OCI-LY7 (cell line): ENCODE measurements around the gene CNTNAP4. TPM values are rescaled to one million over a fixed set of nuclear protein-coding genes. Genes with fewer than 3 reads are reported as not detected.

Source experiments
- BruUV-seq: library from RNA; stranded (reverse); fragments of 400-500 nt; replicated peaks from 2 replicates; lab custom pipeline; 2021; lab: Mats Ljungman, UMichigan
- CTCF ChIA-PET: fragments of 300-600 bp; sonication (Branson Sonifier 250); formaldehyde crosslinking; loops from one replicate; lab custom pipeline; 2022; ENCODE audit warnings: antibody characterized with exemption; ENCODE audit not compliant: unreplicated experiment; lab: Charles Lee
- POLR2A ChIA-PET: fragments of 300-600 bp; sonication (Branson Sonifier 250); formaldehyde crosslinking; loops from one replicate; lab custom pipeline; 2022; ENCODE audit warnings: antibody characterized with exemption; lab: Charles Lee
- DNase-seq: peaks from one replicate; pipeline ENCODE4 v3.0.0-alpha.2; 2015; ENCODE audit warnings: low spot score
- H2AFZ ChIP-seq: fragments of 200-600 bp; sonication (generic), shearing (Covaris generic); 2 replicates; pipeline ENCODE4 v1.6.1; 2014; ENCODE audit warnings: mild to moderate bottlenecking, antibody characterized with exemption, low read length, moderate library complexity
- H3K27ac ChIP-seq: fragments of 200-600 bp; sonication (generic); 2 replicates; pipeline ENCODE4 v1.5.1; 2014; ENCODE audit warnings: mixed run types, low read depth, mild to moderate bottlenecking, moderate library complexity, low read length, inconsistent platforms; ENCODE audit not compliant: poor library complexity, severe bottlenecking
- H3K36me3 ChIP-seq: fragments of 200-600 bp; sonication (generic); 2 replicates; pipeline ENCODE4 v1.6.1; 2014; ENCODE audit warnings: mild to moderate bottlenecking, antibody characterized with exemption, low read length, moderate library complexity, mixed read lengths; ENCODE audit not compliant: insufficient read depth
- H3K4me1 ChIP-seq: fragments of 200-600 bp; sonication (generic); 2 replicates; pipeline ENCODE4 v1.5.1; 2014; ENCODE audit warnings: mild to moderate bottlenecking, low read length; ENCODE audit not compliant: insufficient read depth, poor library complexity, severe bottlenecking
- H3K4me2 ChIP-seq: fragments of 200-600 bp; sonication (generic); 2 replicates; pipeline ENCODE4 v1.6.1; 2014; ENCODE audit warnings: mild to moderate bottlenecking, low read length
- H3K4me3 ChIP-seq: fragments of 200-600 bp; sonication (generic); 2 replicates; pipeline ENCODE4 v1.5.1; 2014; ENCODE audit warnings: mild to moderate bottlenecking, low read depth, low read length; ENCODE audit not compliant: poor library complexity, severe bottlenecking
- H3K79me2 ChIP-seq: fragments of 200-600 bp; sonication (generic); 2 replicates; pipeline ENCODE4 v1.6.1; 2016; ENCODE audit warnings: low read depth, mild to moderate bottlenecking, low read length, moderate library complexity, mixed read lengths; ENCODE audit not compliant: insufficient read depth
- H3K9me2 ChIP-seq: fragments of 200-600 bp; sonication (generic); 2 replicates; pipeline ENCODE4 v1.6.1; 2016; ENCODE audit warnings: mild to moderate bottlenecking, low read length, mixed read lengths; ENCODE audit not compliant: insufficient read depth
- H3K9me3 ChIP-seq: fragments of 200-600 bp; sonication (generic); 2 replicates; pipeline ENCODE4 v1.6.1; 2014; ENCODE audit warnings: mild to moderate bottlenecking, mixed run types, low read length, mixed read lengths
- H4K20me1 ChIP-seq: fragments of 200-600 bp; sonication (generic); 2 replicates; pipeline ENCODE4 v1.6.1; 2014; ENCODE audit warnings: mild to moderate bottlenecking, antibody characterized with exemption, low read length, moderate library complexity, mixed read lengths; ENCODE audit not compliant: insufficient read depth
- CTCF ChIP-seq: fragments of 200-600 bp; sonication (generic); conservative IDR thresholded peaks from 2 replicates; pipeline ENCODE4 v1.5.1; 2014; ENCODE audit warnings: mild to moderate bottlenecking, antibody characterized with exemption, low read length, moderate library complexity, mixed read lengths
- EZH2phosphoT487 ChIP-seq: fragments of 200-600 bp; sonication (generic); IDR thresholded peaks from 2 replicates; pipeline ENCODE4 v1.6.1; 2018; ENCODE audit warnings: low read depth, borderline replicate concordance, mild to moderate bottlenecking, mixed run types, antibody characterized with exemption, low read length, moderate library complexity, mixed read lengths
- intact Hi-C: fragments of 100-400 bp; cut with micrococcal nuclease; formaldehyde crosslinking; loops from one replicate; pipeline ENCODE4 v1.10.0; 2022; ENCODE audit not compliant: unreplicated experiment
- total RNA-seq, 2 experiments: library from RNA; depleted of rRNA in 1 of 2; stranded (reverse); fragments of >200 nt in 1 of 2; shearing (Covaris generic) in 1 of 2; gene quantifications; 2 replicates each; pipeline ENCODE4 v1.2.3, GENCODE V29; 2014 to 2022

The CNTNAP4 gene
- total RNA-seq, 2 experiments from 2014 or later, result not detected

- H3K36me3 ChIP-seq, result no peaks in the 10 kb centered on the region
- intact Hi-C loops, result no loop called here
- CTCF ChIA-PET, result no interaction called here
- peaks cover 13% of the 10 kb centered on the region for H3K4me1 ChIP-seq
- H2AFZ ChIP-seq, result no peak overlapping the region
- POLR2A ChIA-PET, result interaction anchor here (0.6 kb wide), 3 partner anchors 34 to 215 kb away, joined by 3 read pairs; no protein-coding TSS in a partner anchor
- BruUV-seq, result no TSS peak
- H3K9me3 ChIP-seq, result no peaks in the 10 kb centered on the region
- H3K9me2 ChIP-seq, result no peaks in the 10 kb centered on the region
- no peak overlapping the region for H3K4me3 ChIP-seq
- peak; percentile 6 for DNase-seq
- H3K79me2 ChIP-seq, result no peaks in the 10 kb centered on the region
- TF ChIP-seq CTCF (no peak), EZH2phosphoT487 (no peak)
- H3K27ac ChIP-seq, result no peak overlapping the region
- H4K20me1 ChIP-seq, result no peaks in the 10 kb centered on the region
- H3K4me2 ChIP-seq, result peak overlapping the region; percentile 4; the same call in 1 of the 2 replicates
Observed at GRCh38 chr16:76511203-76511602, 234.0 kb downstream of the CNTNAP4 start.

GRCh38 chr16:76518781-76519180 lies 241.6 kb downstream of the CNTNAP4 start:
- Histone ChIP-seq H3K36me3 (no peaks in the 10 kb centered on the region), H3K9me2 (no peaks in the 10 kb centered on the region), H3K79me2 (no peaks in the 10 kb centered on the region), H3K4me1 (no peaks in the 10 kb centered on the region), H3K4me2 (no peak overlapping the region), H2AFZ (no peak overlapping the region), H3K9me3 (no peaks in the 10 kb centered on the region), H3K27ac (no peak overlapping the region), H3K4me3 (no peak overlapping the region), H4K20me1 (no peaks in the 10 kb centered on the region)
- CTCF ChIA-PET, result no interaction called here
- no peak for DNase-seq
- no TSS peak for BruUV-seq
- POLR2A ChIA-PET, result no interaction called here
- TF ChIP-seq EZH2phosphoT487 (no peak), CTCF (no peak)
- intact Hi-C loops, result no loop called here

GRCh38 chr16:76524356-76524755 lies 247.2 kb downstream of the CNTNAP4 start:
- TF ChIP-seq CTCF, result no peak
- no peak for TF ChIP-seq EZH2phosphoT487
- Histone ChIP-seq H2AFZ (no peak overlapping the region), H3K4me2 (no peak overlapping the region), H3K79me2 (no peaks in the 10 kb centered on the region), H4K20me1 (no peaks in the 10 kb centered on the region), H3K36me3 (no peaks in the 10 kb centered on the region), H3K4me1 (no peaks in the 10 kb centered on the region), H3K9me2 (no peaks in the 10 kb centered on the region), H3K9me3 (no peaks in the 10 kb centered on the region), H3K27ac (no peak overlapping the region), H3K4me3 (no peak overlapping the region)
- intact Hi-C loops, result no loop called here
- ChIA-PET POLR2A (interaction anchor here (0.7 kb wide), 1 partner anchor 100 kb away, joined by 3 read pairs; no protein-coding TSS in a partner anchor), CTCF (no interaction called here)
- DNase-seq, result no peak
- BruUV-seq, result no TSS peak
